Ovary (tissue), 9 donors: Measurements from ENCODE around the gene LSS. TPM values are rescaled to one million over a fixed set of nuclear protein-coding genes. Genes with fewer than 3 reads are reported as not detected.
"Not testable (repeated sequence)": the region's sequence is repeated elsewhere in the genome, so short reads cannot be mapped to it uniquely, and the experiment has no call there.

Experiments
- DNase-seq, 5 donors: peaks; one replicate each; pipeline ENCODE4 v3.0.0-alpha.2; 2019 to 2020
- H3K27ac ChIP-seq, 2 donors: fragments of 200-600 bp; one replicate each; pipeline versions ENCODE4 v1.5.1 to v1.8.0; 2019 to 2022
- H3K27me3 ChIP-seq: fragments of 200-600 bp; one replicate; pipeline ENCODE4 v1.8.0; 2022
- H3K36me3 ChIP-seq: fragments of 200-600 bp; sonication (generic); one replicate; pipeline ENCODE4 v1.5.1; 2019
- H3K4me1 ChIP-seq: one replicate; pipeline ENCODE4 v1.8.1; 2013; ENCODE audit warnings: mild to moderate bottlenecking, moderate library complexity; ENCODE audit not compliant: insufficient read depth
- H3K4me3 ChIP-seq: fragments of 200-600 bp; sonication (generic); one replicate; pipeline ENCODE4 v1.5.1; 2017
- H3K9me3 ChIP-seq, 2 donors: fragments of 200-600 bp in 1 of 2; sonication (generic) in 1 of 2; one replicate each; pipeline versions ENCODE4 v1.5.1 to v1.8.1; 2013 to 2019; ENCODE audit warnings: mild to moderate bottlenecking in 1 of 2, moderate library complexity in 1 of 2
- EP300 ChIP-seq: sonication (generic); formaldehyde crosslinking; IDR thresholded peaks from one replicate; pipeline ENCODE4 v1.6.1; 2017; ENCODE audit warnings: antibody characterized with exemption
- POLR2A ChIP-seq: fragments of 450-650 bp; IDR thresholded peaks from one replicate; pipeline ENCODE4 v1.6.1; 2017; ENCODE audit warnings: antibody characterized with exemption, mild to moderate bottlenecking, moderate library complexity
- whole genome bisulfite sequencing, 3 donors: extraction: QIAGEN DNeasy Blood & Tissue Kit in 1 of 3; methylation state at CpG; one replicate each; pipeline versions ENCODE4 v1.1.5 to v1.1.7; 2013 to 2017; 5-methylcytosine and 5-hydroxymethylcytosine counted together
- intact Hi-C, 4 donors: fragments of 100-400 bp; cut with DNase I; formaldehyde crosslinking; loops; one replicate each; pipeline versions ENCODE4 v1.11.0 to v1.15.1; 2022 to 2023
- polyA plus RNA-seq, 2 donors: library from polyadenylated mRNA; stranded (reverse); fragments of 200-250 nt in 1 of 2; fragments of 350-450 nt in 1 of 2; fragmentation: Illumina TruSeq in 1 of 2; extraction: RNeasy Lipid Tissue Mini Kit (QIAGEN cat#74804) in 1 of 2; gene quantifications; one replicate each; pipeline ENCODE4 v1.2.3, GENCODE V29; 2013 to 2014
- total RNA-seq, 7 donors: library from RNA; depleted of rRNA in 2 of 7; stranded (reverse); fragments of >200 nt in 2 of 7; fragmentation: NEBNext Ultra II Directional in 3 of 7; extraction: Animal tissue kit (Norgen Biotek cat#: 25700) in 3 of 7; gene quantifications; one replicate each; pipeline versions ENCODE4 v1.1.0 to v1.2.4, GENCODE V29; 2016 to 2023
- TF ChIP-seq, protein P1 (sequence below), 3 donors: fragments of 450-650 bp in 2 of 3; fragments of 200-600 bp in 1 of 3; IDR thresholded peaks; one replicate each; pipeline versions ENCODE4 v1.5.1 to v1.8.0; 2016 to 2022; ENCODE audit warnings: antibody characterized with exemption in 3 of 3, mild to moderate bottlenecking in 1 of 3
- donor health status: DM: no; HTN: no; CAD: no; lungs with moderate emphysema.
- donor health status: DM: no; HTN: no; CAD: no.
- donor health status: Bipolar disorder and iron deficiency.
- donor health status: DM: yes; HTN: yes; CAD: no.
- donor health status: DM: no; HTN: no; CAD: no.
- donor health status: DM: yes; HTN: yes; CAD: no.

Gene LSS
- total and polyA plus RNA-seq, 9 donors, result 19.8 to 201 (median 76.0) TPM

GRCh38 chr21:46179708-46180078 is 48.9 kb downstream of the LSS start:
- H3K4me3 ChIP-seq, result no peak overlapping the region
- no peaks in the 10 kb centered on the region for H3K36me3 ChIP-seq
- no peaks in the 10 kb centered on the region for H3K27me3 ChIP-seq
- 88 to 94% (median 88%) methylated on average over 17 of the region's 17 CpGs for WGBS, 3 donors
- DNase-seq, result no peak
- H3K4me1 ChIP-seq, result peaks cover 3% of the 10 kb centered on the region
- TF ChIP-seq POLR2A, result no peak
- no peak for TF ChIP-seq EP300
- TF ChIP-seq, protein P1, sequence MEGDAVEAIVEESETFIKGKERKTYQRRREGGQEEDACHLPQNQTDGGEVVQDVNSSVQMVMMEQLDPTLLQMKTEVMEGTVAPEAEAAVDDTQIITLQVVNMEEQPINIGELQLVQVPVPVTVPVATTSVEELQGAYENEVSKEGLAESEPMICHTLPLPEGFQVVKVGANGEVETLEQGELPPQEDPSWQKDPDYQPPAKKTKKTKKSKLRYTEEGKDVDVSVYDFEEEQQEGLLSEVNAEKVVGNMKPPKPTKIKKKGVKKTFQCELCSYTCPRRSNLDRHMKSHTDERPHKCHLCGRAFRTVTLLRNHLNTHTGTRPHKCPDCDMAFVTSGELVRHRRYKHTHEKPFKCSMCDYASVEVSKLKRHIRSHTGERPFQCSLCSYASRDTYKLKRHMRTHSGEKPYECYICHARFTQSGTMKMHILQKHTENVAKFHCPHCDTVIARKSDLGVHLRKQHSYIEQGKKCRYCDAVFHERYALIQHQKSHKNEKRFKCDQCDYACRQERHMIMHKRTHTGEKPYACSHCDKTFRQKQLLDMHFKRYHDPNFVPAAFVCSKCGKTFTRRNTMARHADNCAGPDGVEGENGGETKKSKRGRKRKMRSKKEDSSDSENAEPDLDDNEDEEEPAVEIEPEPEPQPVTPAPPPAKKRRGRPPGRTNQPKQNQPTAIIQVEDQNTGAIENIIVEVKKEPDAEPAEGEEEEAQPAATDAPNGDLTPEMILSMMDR (IDR thresholded peaks at IDR 0.05), result no peak
- intact Hi-C loops, result no loop called here
- no peaks in the 10 kb centered on the region for H3K9me3 ChIP-seq
- no peak overlapping the region for H3K27ac ChIP-seq

- WGBS, 3 donors, result 86 to 93% (median 91%) methylated on average over 4 of the region's 4 CpGs
Observed at GRCh38 chr21:46178961-46179360, 49.6 kb downstream of the LSS start.

GRCh38 chr21:46176443-46177129 is 52.0 kb downstream of the LSS start:
- H3K36me3 ChIP-seq, DNase-seq, H3K27me3 ChIP-seq, H3K4me3 ChIP-seq, H3K9me3 ChIP-seq, H3K27ac ChIP-seq, H3K4me1 ChIP-seq, intact Hi-C loops: not testable (repeated sequence)
- WGBS, 3 donors, result 94 to 96% (median 96%) methylated on average over 3 of the region's 3 CpGs

More at GRCh38 chr21:46178961-46179360, 49.6 kb downstream of the LSS start:
- DNase-seq, result peak in 1 of 5 donors; percentile 8
- H3K27me3 ChIP-seq, result no peaks in the 10 kb centered on the region
- no peak overlapping the region for H3K27ac ChIP-seq
- H3K4me1 ChIP-seq, result peaks cover 3% of the 10 kb centered on the region
- H3K9me3 ChIP-seq, result no peaks in the 10 kb centered on the region
- H3K4me3 ChIP-seq, result no peak overlapping the region
- TF ChIP-seq POLR2A (no peak), EP300 (no peak)
- TF ChIP-seq, protein P1 (IDR thresholded peaks at IDR 0.05), result no peak
- intact Hi-C loops, result no loop called here
- no peaks in the 10 kb centered on the region for H3K36me3 ChIP-seq

DNA sequence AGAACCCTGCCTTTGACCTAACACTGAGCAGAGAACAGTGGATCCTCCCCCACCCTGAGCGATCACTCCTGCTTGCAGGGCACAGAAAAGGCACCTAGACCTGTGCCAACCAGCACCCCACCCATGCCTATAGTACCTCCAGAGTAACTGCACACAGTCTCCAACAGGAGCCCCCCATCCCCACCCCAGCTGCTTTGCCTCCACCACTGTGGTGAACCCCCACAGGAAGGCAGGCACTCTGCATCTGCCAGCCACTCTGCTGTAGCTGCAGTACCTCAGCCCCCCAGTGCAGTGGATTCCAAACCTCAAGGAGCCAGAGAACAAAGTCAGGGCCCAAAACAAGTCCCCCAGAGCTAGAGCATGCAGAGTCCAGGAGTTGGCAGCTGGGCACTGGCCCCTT is 55.0 kb downstream of the LSS start:
- TF ChIP-seq, protein P1 (IDR thresholded peaks at IDR 0.05), result no peak
- 88 to 100% (median 96%) methylated on average over 1 of the region's 1 CpG for WGBS, 3 donors
- Histone ChIP-seq H3K27ac (no peak overlapping the region), H3K4me1 (no peaks in the 10 kb centered on the region), H3K9me3 (no peaks in the 10 kb centered on the region), H3K36me3 (no peaks in the 10 kb centered on the region), H3K4me3 (no peak overlapping the region), H3K27me3 (no peaks in the 10 kb centered on the region)
- DNase-seq, result peak in 1 of 5 donors; percentile 8
- intact Hi-C loops, result no loop called here

DNA sequence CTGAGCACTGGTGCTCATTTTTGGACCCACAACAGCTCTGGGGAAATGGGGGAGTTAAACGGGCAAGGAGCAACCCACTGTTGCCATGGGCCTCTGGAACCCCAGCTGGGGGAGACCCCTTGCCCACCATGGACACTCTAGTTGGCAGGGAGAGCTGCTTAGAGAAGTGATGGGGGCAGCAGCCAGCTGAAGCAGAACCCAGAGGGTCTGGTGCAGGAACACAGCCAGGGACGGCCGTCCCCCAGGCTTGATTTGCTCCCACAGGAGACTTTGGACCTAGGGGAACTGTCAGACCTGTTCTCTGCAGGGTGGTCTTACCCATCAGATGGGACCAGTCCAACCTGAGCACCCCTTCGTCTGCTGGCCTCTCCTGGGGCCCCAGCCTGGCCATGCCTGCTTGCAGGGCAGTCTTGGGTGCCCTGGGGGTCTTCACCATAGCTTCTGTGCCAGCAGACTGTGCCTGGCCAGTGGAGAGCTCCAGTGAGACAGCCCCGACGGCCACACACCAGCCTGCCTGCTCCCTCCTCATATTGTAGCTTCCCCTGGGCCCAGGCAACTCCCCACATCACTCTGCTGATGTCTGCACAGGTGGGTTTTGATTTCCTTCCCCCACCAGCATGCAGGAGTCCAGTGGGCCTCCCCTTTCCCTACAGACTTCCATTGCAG is 55.6 kb downstream of the LSS start:
- Histone ChIP-seq H3K27ac (no peak overlapping the region), H3K9me3 (no peaks in the 10 kb centered on the region), H3K4me1 (no peaks in the 10 kb centered on the region), H3K27me3 (no peaks in the 10 kb centered on the region), H3K36me3 (no peaks in the 10 kb centered on the region), H3K4me3 (no peak overlapping the region)
- 85 to 93% (median 91%) methylated on average over 6 of the region's 6 CpGs for WGBS, 3 donors
- peak in 1 of 5 donors; percentile 15 for DNase-seq
- intact Hi-C loops, result no loop called here
- TF ChIP-seq POLR2A, result no peak
- TF ChIP-seq, protein P1 (IDR thresholded peaks at IDR 0.05), result no peak
